ENCODE measurements around the gene RAP1GAP2.

Gene RAP1GAP2

GRCh38 chr17:2952174-2952845 lies 156.1 kb downstream of the RAP1GAP2 start:
- no peak overlapping the region for H3K4me3 ChIP-seq (ENCODE audit: low read depth, low read length)
- TF ChIP-seq CTCF (IDR thresholded peaks at IDR 0.05; ENCODE audit: low read depth, low read length) = no peak

- no peak for TF ChIP-seq CTCF (IDR thresholded peaks at IDR 0.05; ENCODE audit: low read depth, low read length)
- H3K4me3 ChIP-seq (ENCODE audit: low read depth, low read length) = no peak overlapping the region
These were observed 158.7 kb downstream of the RAP1GAP2 start for GRCh38 chr17:2954898-2955445.

GRCh38 chr17:2955931-2956582 lies 159.8 kb downstream of the RAP1GAP2 start:
- no peak overlapping the region for H3K4me3 ChIP-seq (ENCODE audit: low read depth, low read length)
- TF ChIP-seq CTCF (IDR thresholded peaks at IDR 0.05; ENCODE audit: low read depth, low read length) = no peak

GRCh38 chr17:2957631-2958286 lies 161.5 kb downstream of the RAP1GAP2 start:
- no peak overlapping the region for H3K4me3 ChIP-seq (ENCODE audit: low read depth, low read length)
- TF ChIP-seq CTCF (IDR thresholded peaks at IDR 0.05; ENCODE audit: low read depth, low read length) = no peak

GRCh38 chr17:2958706-2959222 lies 162.5 kb downstream of the RAP1GAP2 start:
- no peak for TF ChIP-seq CTCF (IDR thresholded peaks at IDR 0.05; ENCODE audit: low read depth, low read length)
- no peak overlapping the region for H3K4me3 ChIP-seq (ENCODE audit: low read depth, low read length)

GRCh38 chr17:2959371-2960130 lies 163.3 kb downstream of the RAP1GAP2 start:
- no peak overlapping the region for H3K4me3 ChIP-seq (ENCODE audit: low read depth, low read length)
- no peak for TF ChIP-seq CTCF (IDR thresholded peaks at IDR 0.05; ENCODE audit: low read depth, low read length)
